CD4-positive, alpha-beta T cell treated with Interleukin-15 for 1 hour (primary cell): ENCODE data around the gene CDK14.

ENCODE experiments used
- DNase-seq: peaks from one replicate; pipeline ENCODE4 v3.0.0-alpha.2; 2020

The CDK14 gene

DNA sequence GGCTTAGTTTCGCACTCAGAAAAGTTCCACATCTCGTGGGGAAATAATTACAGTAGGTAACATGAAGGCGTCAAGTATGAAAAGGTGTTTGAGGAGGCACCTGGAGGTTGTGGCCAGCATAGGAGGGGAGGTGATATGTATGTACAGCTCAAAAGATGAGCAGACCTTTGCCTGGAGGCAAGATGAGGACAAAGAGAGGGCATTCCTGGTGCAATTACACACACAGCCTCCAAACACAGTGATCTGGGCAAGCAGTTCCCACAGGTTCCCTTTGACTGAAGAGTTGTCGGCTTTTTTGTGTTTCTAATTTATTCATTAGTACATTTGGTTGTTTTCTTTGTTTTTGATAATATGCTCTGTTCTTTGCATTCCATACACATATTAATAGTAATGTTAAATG is 46.9 kb downstream of the CDK14 start:
- no peak for DNase-seq

DNA sequence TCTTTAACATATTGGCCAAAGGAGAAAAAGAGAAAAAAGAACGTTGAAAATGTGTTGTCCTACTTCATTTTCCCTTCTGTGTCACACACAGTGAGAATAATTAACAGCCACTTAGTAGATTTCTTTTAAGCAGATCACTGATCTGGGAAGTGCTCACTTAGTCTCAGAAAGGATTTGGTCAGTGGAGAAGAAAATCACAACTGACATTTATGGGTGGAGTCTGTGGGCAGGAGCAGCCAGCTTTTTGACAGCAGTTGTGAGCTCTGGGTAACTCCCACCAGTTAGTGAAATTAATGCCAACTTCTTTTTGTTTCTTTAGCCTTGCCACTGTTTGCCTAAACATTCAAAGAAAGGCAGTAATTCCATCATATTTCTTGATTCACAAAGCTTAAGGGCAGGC is 49.7 kb downstream of the CDK14 start:
- no peak for DNase-seq

DNA sequence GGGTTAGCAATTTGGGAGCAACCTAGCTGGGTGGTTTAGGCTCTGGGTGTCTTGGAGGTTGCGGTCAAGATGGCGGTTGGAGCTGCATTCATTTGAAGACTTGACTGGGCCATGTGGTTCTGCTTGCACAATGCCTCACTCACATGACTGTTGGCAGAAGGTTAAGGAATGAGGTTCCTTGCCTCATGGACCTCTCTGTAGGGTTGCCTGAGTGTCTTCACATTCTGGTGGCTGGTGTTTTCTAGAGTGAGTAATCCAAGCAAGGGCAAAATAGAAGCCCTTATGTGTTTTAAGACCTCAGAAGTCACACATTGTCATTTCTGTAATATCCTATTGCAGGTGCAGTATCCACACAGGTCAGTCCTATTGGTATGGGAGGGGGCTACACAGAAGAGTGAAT is 52.0 kb downstream of the CDK14 start:
- no peak for DNase-seq

DNA sequence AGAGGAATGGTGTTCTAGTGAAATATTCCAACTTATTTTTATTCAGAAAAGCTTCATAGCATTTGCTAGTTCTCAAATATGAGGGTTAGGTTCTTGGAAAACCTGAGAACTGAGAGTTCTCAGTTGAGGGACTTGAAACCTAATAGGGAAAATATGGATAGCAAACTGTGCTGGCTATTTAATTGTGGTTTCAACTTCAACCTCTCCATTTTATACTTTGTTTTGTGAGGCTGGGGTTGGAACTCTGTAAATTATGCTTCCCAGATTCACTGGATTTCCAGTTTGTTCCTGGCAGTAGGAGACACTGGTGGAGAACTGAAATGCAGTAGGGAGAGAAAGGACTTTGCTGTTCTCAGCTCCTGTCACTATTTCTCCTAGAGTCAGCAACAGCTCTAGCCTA is 52.7 kb downstream of the CDK14 start:
- no peak for DNase-seq

DNA sequence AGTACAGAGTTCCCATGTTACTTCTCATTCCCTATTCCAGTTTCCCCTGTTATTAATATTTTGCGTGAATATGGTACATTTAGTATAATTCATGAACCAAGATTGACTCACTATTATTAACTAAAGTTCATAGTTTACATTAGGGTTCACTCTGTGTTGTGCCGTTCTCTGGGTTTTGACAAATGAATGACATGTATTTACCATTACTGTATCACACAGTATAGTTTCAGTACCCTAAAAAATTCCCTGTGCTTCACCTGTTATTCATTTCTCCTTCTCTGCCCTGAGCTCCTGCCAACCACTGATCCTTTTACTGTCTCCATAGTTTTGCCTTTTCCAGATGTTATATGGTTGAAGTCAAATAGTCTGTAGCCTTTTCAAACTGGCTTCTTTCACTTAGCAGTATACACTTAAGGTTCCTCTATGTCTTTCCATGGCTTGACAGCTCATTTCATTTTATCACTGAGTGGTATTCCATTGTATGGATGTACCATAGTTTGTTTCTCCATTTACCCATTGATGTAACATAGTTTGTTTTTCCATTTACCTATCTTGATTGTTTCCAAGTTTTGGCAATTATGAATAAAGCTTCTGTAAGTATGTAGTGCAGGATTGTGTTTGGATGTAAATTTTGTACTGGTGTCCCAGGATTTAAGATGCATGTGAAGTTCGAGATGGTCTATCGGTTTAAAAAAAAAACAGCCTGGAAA is 58.8 kb downstream of the CDK14 start:
- DNase-seq = no peak

DNA sequence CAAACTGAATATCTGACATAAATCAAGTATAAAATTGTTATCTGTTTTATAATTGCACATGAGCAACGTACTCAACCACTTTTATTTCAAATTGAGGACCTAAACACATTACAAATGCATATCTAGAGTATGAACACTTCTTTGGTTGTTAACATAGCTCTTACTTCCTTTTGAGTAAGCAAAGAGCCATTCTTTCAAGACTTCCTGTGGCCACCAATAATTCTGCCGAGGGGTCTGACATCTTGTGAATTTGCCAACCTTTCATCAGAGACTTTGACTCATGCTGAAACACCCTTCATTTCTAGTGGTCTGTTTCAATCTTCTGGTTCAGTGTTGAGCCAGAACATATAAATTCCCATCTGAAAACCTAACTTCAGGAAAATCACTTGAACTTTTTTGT is 59.4 kb downstream of the CDK14 start:
- DNase-seq = no peak

GRCh38 chr7:90657481-90657880 is 61.4 kb downstream of the CDK14 start:
- DNase-seq = no peak

DNA sequence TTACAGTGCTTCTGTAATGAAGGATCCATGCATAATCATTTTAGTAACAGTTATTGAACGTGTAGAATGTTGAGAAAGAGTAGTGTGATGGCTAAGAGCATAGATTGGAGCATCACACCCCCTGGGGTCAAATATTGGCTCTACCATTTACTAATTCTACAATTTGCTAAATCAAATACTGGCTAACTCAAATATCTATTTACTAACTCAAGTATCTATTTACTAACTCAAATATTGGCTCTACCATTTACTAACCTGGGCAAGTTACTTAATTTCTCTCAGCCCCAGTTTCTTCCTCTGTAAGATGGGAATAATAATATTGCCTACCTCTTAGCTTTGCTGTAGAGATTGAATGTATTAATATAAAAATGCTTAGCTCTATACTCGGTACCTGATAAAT is 64.0 kb downstream of the CDK14 start:
- no peak for DNase-seq

GRCh38 chr7:90660819-90661218 is 64.7 kb downstream of the CDK14 start:
- DNase-seq = no peak

DNA sequence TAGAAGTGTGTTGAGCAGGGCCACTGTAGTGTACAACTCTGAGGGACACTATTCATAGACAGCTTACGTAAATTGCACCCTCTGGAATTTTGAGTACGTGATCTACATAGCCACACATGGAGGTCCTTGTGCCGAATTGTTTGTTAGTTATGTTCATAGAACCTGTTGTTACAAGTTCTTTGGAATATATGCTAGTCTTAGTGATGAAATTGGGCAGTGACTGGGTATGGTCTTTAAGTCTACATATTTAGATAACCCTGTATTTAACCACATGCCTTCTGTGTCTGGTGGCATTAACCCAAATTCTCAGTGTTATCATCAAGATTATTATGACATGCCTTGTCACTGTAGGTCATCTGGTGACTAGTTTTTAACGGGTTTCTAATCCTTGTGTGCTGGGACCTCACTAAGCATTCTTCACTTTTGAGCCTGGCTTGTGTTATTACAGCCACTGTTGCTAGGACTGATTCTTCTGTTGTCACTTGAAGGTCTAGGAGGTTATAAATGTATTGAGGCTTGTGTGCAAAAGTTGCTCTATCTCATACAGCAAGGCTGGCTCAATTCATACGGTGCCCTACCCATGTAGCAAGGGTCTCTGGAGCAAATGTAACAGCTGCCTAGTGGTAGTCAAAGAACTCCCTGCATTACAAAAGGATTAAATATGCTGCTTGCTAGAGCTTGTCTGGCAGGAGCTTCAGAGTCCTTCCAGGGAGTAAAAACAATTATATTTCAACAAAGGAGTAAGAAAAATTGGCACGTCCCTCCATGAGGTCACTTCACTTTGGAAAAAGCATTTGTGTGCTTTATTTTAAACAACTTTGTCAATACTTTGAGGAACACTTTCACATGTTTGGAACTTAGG is 65.4 kb downstream of the CDK14 start:
- DNase-seq = no peak

GRCh38 chr7:90663176-90663575 is 67.1 kb downstream of the CDK14 start:
- DNase-seq = no peak

- DNase-seq = no peak
Measured at GRCh38 chr7:90666186-90666585, 70.1 kb downstream of the CDK14 start.

DNA sequence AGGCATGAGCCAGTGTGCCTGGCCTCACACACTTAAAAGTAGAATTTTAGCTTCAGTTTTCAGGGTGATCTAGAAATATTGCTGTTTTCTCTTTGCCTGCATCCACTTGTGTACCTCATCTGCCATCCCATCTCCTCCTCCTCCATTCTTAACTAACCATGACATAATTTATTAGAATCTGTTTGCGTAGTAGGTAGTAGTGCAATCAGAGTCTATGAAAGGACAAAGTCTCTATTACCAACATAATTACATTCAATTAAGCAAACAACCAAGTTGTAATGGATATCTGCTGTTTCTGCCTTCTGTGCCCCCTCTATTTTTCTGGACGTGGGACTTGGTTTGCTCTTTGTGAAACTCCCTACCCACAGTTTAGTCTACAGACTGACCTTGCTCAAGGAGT is 72.9 kb downstream of the CDK14 start:
- DNase-seq = no peak

- no peak for DNase-seq
Measured at GRCh38 chr7:90669492-90669891, 73.4 kb downstream of the CDK14 start.

DNA sequence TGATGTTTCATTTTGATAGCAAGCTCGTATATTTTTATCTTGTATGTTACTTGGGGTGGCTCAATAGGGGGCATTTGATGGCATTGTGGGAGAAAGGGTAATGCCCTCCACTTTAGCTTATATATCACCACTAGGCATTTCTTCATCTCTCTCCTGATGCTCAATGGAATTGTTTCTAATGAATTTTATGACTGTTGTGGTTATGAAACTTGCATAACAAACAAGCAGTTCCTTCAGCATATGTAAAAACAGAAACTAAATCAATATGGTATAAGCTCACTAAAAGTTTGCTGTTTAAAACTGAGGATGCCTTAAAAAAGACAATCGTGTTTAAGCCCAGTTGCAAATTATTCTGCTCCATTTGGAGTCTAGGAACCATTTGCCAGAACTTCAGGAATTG is 75.5 kb downstream of the CDK14 start:
- DNase-seq = no peak

- no peak for DNase-seq
Measured at GRCh38 chr7:90672210-90672609, 76.1 kb downstream of the CDK14 start.

GRCh38 chr7:90674625-90675024 is 78.5 kb downstream of the CDK14 start:
- DNase-seq = no peak

DNA sequence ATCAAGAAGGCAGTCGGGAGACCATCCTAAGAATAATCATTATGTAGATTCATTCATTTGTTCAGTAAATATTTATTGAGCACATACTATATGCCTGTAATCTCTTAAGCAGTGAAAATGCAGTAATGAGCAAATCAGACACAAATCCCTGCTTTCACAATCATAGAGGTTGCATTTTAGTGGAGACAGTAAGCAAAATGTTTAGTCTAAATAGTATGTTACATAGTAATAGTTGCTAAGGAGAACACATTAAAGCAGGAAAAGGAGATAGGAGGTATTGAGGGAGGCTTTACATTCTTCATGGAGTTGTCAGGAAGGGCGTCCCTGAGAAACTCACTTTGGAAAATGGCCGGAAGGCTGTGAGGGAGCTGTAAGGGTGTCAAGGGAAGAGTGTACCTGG is 79.9 kb downstream of the CDK14 start:
- DNase-seq = no peak

DNA sequence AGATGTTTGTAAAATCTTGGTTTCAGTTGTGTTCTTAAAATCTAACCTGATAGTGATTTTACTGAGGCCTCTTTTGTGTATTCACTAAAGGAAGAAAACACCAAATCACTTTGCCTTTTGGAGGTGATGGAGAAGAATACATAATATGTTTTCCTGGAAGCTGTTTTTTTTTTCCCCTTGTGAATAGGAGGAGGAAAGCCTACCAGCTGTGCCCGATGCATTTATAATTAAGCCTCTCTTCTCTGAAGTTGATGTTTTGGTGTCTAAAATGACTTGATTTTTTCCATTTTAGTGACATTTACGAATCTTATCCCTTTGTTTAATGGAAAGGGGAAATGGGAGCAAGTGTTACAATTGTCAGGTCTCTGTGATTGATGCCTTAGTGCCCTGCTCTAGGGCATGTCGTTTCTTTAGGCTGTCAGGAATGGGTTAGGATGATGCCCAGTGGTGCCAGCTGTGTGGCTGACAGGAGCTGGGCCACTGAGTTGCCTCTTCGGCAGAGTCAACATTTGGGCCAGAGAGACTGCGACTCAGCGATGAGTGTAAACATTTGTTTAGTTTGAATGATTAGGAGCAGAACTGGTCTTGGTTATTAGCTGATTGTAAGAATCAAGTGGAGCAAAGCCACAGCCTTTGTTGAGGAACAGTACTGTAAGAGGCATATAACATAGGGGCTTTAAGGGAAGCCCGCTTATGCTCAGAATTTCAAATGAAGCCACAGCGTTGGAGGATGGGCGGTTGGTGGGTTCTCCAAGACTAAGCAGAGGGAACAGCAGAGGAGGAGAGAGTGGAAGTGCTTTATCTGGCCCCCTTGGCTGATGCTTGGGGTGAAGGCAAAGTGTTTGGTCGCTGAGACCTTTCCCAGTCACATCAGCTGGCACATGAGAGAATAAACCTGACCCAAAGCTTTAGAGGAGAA is 81.6 kb downstream of the CDK14 start:
- no peak for DNase-seq

- no peak for DNase-seq
Measured at GRCh38 chr7:90678986-90679385, 82.9 kb downstream of the CDK14 start.

DNA sequence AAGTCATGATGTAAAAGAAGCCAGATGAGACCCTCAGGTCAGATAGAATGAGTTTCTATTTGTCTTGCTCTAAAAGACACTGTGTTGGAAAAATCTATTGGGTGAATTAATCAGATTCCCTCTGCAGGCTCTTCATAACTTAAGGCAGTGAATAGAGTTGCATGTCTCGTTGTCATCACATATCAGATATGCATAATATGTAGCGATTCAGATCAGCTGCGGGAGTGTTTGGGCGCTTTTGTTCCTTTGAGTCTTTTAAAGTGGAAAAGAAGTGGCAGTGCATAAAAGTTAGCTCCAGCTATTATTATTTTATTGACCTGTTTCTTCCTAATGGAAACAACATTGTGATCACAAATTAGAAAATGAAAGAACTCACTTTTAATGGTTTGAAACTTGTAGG is 84.4 kb downstream of the CDK14 start:
- no peak for DNase-seq

GRCh38 chr7:90681336-90682022 is 85.4 kb downstream of the CDK14 start:
- DNase-seq = no peak

DNA sequence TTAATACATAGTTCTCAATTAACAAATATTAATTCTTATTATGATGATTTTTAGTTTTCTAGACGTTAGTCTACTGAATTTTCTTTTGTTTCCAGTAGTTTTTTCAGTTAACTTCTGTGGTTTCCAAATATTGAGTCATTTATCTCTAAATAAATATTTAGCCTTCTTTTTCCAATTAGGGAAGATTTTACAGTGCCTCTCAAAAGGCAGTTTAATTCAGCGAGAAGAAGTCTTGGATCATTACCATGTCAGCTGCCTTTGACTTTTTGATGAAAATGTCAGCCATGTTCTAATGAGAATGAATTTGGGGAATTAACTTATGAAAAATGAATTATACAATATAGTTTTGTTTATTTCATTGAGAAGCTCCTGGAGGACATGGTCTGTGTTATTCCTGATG is 90.0 kb downstream of the CDK14 start:
- DNase-seq = no peak
